G401 (cell line): ENCODE data around the gene GAST. TPM values are rescaled to one million over a fixed set of nuclear protein-coding genes. Genes with fewer than 3 reads are reported as not detected.

Experiments
- DNase-seq: peaks from one replicate; pipeline ENCODE4 v3.0.0-alpha.2; 2015; ENCODE audit warnings: low spot score
- in situ Hi-C: cut with HindIII; loops from 2 replicates; pipeline ENCODE4 v1.10.0; 2016; ENCODE audit warnings: low sequenced_read_pairs, mixed read lengths
- total RNA-seq: library from RNA; depleted of rRNA; stranded (reverse); fragments of >200 nt; shearing (Covaris generic); gene quantifications from 2 replicates; pipeline ENCODE4 v1.2.3, GENCODE V29; 2014

The GAST gene
- total RNA-seq, 1 experiment from 2014 or later, result not detected

GRCh38 chr17:41736983-41737679 lies 25.0 kb downstream of the GAST start:
- in situ Hi-C loops, result no loop called here
- DNase-seq, result no peak

GRCh38 chr17:41737680-41738023 lies 25.5 kb downstream of the GAST start:
- no peak for DNase-seq
- in situ Hi-C loops, result no loop called here

- peak; percentile 82 for DNase-seq
- in situ Hi-C loops, result no loop called here
These were observed 26.1 kb downstream of the GAST start for GRCh38 chr17:41738077-41738800.

- DNase-seq, result no peak
- in situ Hi-C loops, result no loop called here
These were observed 26.6 kb downstream of the GAST start for GRCh38 chr17:41738801-41739112.

GRCh38 chr17:41739661-41740352 lies 27.7 kb downstream of the GAST start:
- no peak for DNase-seq
- in situ Hi-C loops, result loop anchor here (5.0 kb wide), 1 partner anchor 67 kb away; no protein-coding TSS in a partner anchor

- DNase-seq, result no peak
- in situ Hi-C loops, result loop anchor here (5.0 kb wide), 1 partner anchor 67 kb away; no protein-coding TSS in a partner anchor
These were observed 28.4 kb downstream of the GAST start for GRCh38 chr17:41740506-41740905.

GRCh38 chr17:41741709-41742108 lies 29.6 kb downstream of the GAST start:
- in situ Hi-C loops, result loop anchor here (5.0 kb wide), 1 partner anchor 66 kb away; no protein-coding TSS in a partner anchor

GRCh38 chr17:41748275-41748674 lies 36.1 kb downstream of the GAST start:
- in situ Hi-C loops, result no loop called here
- no peak for DNase-seq

More at GRCh38 chr17:41741709-41742108, 29.6 kb downstream of the GAST start:
- DNase-seq, result no peak

- DNase-seq, result peak; percentile 70
- in situ Hi-C loops, result no loop called here
These were observed 38.7 kb downstream of the GAST start for GRCh38 chr17:41750862-41751261.

- DNase-seq, result no peak
- in situ Hi-C loops, result no loop called here
These were observed 39.2 kb downstream of the GAST start for GRCh38 chr17:41751288-41751687.

- in situ Hi-C loops, result no loop called here
These were observed 41.9 kb downstream of the GAST start for GRCh38 chr17:41754066-41754465.

GRCh38 chr17:41758601-41759000 lies 46.5 kb downstream of the GAST start:
- in situ Hi-C loops, result no loop called here

More at GRCh38 chr17:41754066-41754465, 41.9 kb downstream of the GAST start:
- DNase-seq, result no peak

GRCh38 chr17:41760878-41761277 lies 48.7 kb downstream of the GAST start:
- in situ Hi-C loops, result no loop called here
- no peak for DNase-seq

More at GRCh38 chr17:41758601-41759000, 46.5 kb downstream of the GAST start:
- DNase-seq, result no peak

GRCh38 chr17:41762391-41762790 lies 50.3 kb downstream of the GAST start:
- DNase-seq, result no peak
- in situ Hi-C loops, result no loop called here

- DNase-seq, result no peak
- in situ Hi-C loops, result no loop called here
These were observed 50.7 kb downstream of the GAST start for GRCh38 chr17:41762841-41763240.

- in situ Hi-C loops, result no loop called here
- no peak for DNase-seq
These were observed 51.2 kb downstream of the GAST start for GRCh38 chr17:41763327-41763726.
